Measurements from ENCODE around the gene PVALB.

The PVALB gene

DNA sequence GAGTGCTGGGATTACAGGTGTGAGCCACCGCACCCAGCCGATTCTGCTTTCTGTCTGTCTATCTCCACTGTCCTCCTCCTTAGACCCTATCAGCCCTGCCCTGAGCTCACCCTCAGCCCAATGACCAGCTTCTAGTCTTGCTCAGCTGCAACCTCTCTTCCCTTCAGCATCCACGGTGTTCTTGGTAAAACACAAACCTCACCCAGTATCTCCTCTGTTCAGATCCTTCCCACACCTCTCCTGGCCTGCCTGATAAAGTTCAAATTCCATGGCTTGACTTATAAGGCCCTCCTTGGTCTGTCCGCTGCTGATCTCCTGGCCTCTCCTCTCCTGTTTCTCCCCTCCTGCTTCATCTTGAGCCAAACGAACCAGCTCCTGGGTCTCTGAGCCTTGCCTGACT is 29.4 kb upstream of the PVALB start:
- DNase-seq (ENCODE audit: low spot score) = no peak

GRCh38 chr22:36840106-36840505 is 23.3 kb upstream of the PVALB start:
- DNase-seq (ENCODE audit: low spot score) = no peak

DNA sequence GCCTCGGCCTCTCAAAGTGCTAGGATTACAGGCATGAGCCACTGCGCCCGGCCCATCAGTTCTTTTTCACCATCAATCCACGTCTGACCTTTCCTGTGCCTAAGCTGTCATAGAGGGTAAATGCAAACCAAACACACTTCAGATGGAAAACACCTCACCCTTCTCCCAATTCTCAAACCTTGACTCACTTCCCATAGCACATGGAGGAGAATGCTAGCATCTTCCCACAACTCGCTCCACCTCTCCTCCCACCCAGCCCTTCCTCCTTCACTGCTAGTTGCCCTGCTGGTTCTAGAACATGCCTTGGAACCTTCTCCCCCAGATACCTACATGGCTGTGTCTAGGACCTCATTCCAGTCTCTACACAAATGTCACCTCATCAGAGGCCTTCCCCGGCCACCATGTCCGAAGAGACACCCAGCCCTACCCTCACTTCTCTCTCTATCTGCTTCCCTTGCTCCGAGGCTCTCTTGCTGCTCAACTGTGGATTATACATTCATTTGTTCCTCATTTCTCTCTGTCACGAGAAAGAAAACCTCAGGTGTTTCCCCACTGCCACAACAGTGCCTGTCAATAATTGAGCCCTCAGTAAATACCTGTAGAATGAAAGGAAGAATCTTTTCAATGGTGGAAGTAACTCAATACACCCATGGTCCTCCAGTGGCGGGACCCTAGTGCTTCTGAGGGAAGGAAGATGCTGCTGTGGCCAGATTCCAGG is 22.7 kb upstream of the PVALB start:
- DNase-seq (ENCODE audit: low spot score) = no peak

DNA sequence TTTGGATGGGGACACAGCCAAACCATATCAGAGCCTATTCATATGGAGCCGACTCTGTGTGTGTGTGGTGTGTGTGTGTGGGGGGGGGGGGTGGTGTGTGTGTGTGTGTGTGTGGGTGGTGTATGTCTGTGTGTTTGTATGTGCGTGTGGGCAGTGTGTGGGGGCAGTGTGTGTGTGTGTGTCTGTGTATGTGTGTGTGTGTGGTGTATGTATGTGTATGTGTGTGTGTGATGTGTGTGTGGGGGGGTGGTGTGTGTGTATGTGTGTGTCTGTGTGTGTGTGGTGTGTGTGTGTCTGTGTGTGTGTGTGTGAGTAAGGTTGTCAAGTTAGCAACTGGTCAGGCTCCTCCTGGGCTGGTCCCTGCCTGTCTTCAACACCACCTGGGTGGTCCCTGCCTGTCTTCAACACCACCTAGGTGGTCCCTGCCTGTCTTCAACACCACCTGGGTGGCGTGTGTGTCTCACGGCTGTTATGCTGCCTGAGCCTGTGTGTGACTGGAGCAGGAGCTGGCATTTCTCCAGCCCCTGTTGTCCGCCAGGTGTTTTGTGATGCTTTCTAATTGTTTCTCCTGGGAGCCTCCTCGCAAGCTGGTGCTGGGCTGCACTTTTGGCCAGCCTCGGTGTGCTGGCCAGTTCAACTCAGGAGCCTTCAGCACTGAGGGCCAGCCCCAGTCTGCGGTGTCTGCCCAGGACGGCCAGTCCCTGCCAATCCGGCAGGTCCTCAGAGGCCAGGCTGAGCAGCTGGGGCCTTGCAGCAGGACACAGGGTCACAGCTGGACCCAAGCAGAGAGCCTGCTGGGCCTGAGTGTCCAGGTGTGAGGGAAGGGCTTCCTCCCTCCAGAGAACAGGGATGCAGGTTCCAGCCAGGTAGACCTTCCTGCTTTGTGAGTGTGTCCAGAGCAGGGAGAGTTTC is 21.5 kb upstream of the PVALB start:
- DNase-seq (ENCODE audit: low spot score) = no peak

- DNase-seq (ENCODE audit: low spot score) = no peak
Observed at GRCh38 chr22:36835903-36836302, 19.1 kb upstream of the PVALB start.

GRCh38 chr22:36833073-36833472 is 16.2 kb upstream of the PVALB start:
- DNase-seq (ENCODE audit: low spot score) = no peak

DNA sequence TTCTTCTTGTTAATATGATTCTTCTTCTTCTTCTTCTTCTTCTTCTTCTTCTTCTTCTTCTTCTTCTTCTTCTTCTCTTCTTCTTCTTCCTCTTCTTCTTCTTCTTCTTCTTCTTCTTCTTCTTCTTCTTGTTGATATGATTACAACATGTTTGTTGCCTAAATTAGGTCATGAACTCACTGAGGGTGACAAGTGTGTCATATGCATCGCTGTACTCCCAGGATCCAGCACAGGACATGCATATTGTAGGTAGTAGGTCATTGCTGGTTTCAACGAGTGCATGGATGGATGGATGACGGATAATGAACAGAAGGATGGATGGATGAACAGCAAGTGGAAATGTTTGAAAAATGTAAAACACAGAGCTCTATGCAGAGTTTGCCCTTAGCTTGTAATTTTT is 14.9 kb upstream of the PVALB start:
- no peak for DNase-seq (ENCODE audit: low spot score)

DNA sequence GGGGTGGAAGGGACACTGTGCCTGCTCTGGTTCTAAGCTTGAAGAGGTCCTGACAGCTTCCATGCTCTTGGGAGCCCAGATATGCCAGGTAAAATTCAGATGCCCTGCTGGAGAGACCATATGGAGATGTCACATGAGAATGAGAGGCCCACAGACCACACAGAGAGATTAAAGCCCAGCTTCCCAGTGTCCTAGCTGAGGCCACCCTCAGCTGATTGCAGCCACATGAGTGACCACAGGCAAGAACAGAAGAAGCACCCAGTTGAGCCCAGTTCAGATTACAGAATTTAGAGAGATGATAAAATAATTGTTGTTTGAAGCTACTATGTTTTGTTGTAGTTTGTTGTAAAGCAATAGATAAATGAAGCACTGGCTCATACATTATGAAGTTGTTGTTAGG is 14.4 kb upstream of the PVALB start:
- no peak for DNase-seq (ENCODE audit: low spot score)

- DNase-seq (ENCODE audit: low spot score) = no peak
Observed at GRCh38 chr22:36830601-36831000, 13.8 kb upstream of the PVALB start.

DNA sequence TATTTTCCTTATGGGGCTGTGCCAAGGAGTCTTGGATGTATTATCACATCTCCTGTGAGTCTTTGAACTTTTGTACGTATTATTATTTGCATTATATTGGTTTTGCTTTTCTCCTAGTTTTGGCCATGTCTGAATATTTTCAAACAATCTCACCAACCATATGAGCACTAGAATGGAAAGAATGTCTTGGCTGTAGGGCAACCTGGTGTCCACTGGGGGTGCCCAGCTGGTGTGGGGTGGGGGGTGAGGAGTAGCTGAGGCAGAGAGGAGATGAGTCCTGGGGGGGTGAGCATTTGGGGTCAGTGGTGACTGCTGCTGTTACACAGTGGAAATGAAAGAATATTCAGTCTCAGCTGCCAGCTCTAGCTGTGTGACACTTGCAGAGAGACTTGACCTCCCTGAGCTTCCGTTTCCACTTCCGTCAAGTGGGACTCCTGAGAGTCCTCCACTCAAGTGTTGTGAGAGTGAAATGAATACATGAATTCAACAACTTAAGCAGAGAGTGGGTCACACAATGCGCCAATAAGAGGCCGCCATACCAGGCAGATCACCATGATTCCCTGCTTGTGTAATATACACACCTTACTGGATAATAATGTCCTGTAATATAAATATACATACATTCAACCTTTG is 12.7 kb upstream of the PVALB start:
- DNase-seq (ENCODE audit: low spot score) = no peak

- no peak for DNase-seq (ENCODE audit: low spot score)
Observed at GRCh38 chr22:36828815-36829214, 12.0 kb upstream of the PVALB start.

DNA sequence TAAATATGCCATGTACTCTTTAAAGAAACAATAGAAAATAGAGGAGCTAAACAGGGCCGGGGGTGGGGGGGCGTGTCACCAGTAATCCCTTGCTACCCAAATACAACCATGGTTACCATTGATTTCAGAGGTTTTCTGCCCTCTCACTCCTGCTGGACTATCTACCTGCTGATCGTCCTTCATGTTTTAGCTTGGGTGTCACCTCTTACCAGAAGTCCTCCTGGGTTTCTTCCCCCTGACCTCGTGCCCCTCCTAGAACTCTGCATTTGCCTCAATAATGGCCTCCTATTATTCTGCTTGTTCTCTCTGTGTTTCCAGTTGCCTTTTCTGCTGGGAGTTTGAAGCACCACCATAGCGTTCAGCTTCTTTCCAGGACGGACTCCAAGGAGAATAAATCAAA is 9.4 kb upstream of the PVALB start:
- no peak for DNase-seq (ENCODE audit: low spot score)

DNA sequence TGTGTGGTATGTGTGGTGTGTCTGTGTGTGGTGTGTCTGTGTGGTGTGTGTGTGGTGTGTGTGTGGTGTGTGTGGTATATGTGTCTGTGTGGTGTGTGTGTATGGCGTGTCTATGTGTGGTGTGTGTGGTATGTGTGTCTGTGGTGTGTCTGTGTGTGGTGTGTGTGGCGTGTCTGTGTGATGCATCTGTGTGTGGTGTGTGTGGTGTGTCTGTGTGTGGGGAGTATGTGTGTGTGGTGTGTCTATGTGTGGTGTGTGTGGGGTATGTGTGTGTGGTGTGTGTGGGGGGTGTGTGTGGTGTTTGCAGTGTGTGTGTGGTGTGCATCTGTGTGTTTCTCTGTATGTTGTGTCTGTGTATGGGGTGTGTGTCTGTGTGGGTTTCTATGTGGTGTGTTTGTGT is 7.8 kb upstream of the PVALB start:
- no peak for DNase-seq (ENCODE audit: low spot score)

DNA sequence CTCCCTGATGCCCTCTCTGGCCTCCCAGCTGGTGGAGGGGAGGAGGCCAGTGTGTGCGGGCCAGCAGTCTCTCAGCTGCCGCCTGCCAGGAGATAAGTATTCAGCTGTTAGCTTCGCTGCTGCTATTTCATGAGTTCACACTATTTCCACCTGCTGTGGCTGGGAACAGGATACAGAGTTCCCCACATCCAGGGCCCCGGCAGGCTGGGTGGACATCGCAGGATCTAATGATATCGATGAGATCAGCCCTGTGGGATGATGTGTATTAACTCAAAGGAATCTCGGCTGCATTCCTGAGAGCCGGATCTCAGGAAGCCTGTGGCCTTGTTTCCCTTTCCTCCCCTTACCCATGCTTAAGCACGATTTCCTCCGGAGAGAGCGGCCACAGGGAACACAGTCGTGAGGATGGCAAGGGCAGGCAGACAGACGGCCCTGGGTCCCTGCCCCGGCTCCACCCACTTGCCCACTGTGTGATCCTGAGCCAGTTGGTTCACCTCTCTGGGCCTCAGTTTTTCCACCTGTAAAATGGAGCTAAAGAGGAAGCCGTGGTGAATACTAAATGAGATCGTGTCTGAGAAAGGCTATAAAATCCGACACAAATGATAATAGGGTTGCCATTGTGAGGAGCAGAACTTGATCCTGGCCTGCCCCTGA is 6.5 kb upstream of the PVALB start:
- DNase-seq (ENCODE audit: low spot score) = no peak

- DNase-seq (ENCODE audit: low spot score) = no peak
Observed at GRCh38 chr22:36822581-36822980, 5.7 kb upstream of the PVALB start.

- DNase-seq (ENCODE audit: low spot score) = no peak
Observed at GRCh38 chr22:36819112-36819511, 2.3 kb upstream of the PVALB start.

DNA sequence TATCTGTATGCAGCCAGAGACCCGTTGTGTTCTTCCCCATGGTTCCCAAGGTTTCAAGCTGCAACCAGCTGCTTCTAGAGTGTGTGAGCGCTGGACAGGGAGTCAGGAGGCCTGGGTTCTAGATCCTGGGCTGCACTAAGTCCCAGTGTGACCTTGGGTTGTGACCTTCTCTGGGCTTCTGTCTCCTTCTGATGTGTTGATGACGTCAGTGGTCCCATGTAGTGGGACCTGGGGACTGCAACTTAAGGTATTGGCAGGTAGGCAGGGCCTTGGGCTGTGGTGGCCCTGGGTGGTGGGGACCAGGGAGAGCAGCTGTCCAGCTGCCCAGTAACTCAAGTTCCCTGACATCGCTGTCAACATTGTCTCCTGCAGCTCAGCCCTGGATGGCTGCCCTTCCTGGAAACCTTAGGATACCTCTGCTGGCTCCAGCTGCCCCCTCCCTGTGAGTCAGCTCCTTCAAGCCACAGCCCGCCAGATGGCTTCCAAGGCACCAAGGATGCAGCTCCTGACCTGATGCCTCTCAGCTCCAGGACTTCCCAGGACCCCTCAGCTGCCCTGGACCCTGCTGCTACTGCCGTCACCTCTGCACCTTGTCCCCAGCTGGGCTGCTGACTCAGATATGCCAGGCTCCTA is 1.3 kb upstream of the PVALB start:
- no peak for DNase-seq (ENCODE audit: low spot score)

GRCh38 chr22:36817525-36817848 is 652 bp upstream of the PVALB start:
- no peak for DNase-seq (ENCODE audit: low spot score)

GRCh38 chr22:36816339-36816635 is 548 bp downstream of the PVALB start:
- DNase-seq (ENCODE audit: low spot score) = no peak

GRCh38 chr22:36815558-36816338 is 1.1 kb downstream of the PVALB start:
- no peak for DNase-seq (ENCODE audit: low spot score)

DNA sequence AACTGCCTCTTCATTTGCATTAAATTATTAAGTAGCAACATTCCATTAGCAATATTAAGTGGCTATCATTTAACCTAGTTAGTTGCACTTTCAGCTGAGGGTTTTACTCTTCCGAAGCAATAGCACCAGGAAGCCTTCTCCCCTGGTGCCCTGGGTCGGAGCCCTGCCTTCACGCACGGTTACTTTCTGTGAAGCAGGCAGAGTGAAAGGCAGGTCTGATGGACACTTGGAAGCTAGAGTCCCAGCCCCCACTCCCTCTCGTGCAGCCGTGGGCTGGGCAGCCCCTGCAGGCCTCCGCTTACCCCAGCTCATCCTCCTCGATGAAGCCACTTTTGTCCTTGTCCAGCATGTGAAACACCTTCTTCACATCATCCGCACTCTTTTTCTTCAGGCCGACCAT is 2.0 kb downstream of the PVALB start:
- DNase-seq (ENCODE audit: low spot score) = no peak
